ENCODE data around the gene ATCAY.

GRCh38 chr19:3966051-3967017 lies 85.8 kb downstream of the ATCAY start:
- TF ChIP-seq CTCF (IDR thresholded peaks at IDR 0.05) = no peak
- no peak for TF ChIP-seq POLR2A (IDR thresholded peaks at IDR 0.05)
